GM21423 (cell line): ENCODE measurements around the gene KLF11.
"Not testable (repeated sequence)": the region's sequence is repeated elsewhere in the genome, so short reads cannot be mapped to it uniquely, and the experiment has no call there.

Experiments used
- ATAC-seq: cut with Tn5 transposase; IDR thresholded peaks from one replicate; pipeline ENCODE4 v1.9.1; 2021; ENCODE audit warnings: mild to moderate bottlenecking, moderate library complexity; ENCODE audit not compliant: unreplicated experiment

Gene KLF11

DNA sequence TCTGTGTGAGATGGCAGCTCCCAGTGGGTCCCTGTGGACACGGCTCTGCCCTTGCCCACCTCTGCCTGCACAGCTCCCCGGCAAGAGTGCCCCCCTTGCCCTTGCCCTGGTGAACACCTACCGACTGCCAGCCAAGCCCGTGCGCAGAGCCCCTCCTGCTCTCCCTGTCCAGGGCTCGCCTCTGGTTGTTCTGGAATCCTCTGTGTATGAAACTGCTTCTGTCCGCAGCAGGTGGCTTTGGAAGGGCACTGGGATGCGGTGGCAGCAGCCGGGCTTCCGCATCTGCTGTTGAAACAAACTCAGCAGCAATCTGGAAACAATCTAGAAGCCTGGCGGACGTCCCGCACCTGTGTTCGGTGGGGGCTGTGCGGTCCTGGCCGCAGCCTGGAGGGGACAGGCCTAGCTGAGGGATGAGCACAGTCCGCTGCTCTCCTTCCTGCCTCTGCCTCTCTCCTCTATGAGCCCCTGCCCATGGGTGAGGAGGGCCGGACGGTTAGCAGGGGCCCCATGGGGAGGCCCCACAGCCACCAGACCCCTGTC, 34.0 kb upstream of the KLF11 start:
- no peak for ATAC-seq

DNA sequence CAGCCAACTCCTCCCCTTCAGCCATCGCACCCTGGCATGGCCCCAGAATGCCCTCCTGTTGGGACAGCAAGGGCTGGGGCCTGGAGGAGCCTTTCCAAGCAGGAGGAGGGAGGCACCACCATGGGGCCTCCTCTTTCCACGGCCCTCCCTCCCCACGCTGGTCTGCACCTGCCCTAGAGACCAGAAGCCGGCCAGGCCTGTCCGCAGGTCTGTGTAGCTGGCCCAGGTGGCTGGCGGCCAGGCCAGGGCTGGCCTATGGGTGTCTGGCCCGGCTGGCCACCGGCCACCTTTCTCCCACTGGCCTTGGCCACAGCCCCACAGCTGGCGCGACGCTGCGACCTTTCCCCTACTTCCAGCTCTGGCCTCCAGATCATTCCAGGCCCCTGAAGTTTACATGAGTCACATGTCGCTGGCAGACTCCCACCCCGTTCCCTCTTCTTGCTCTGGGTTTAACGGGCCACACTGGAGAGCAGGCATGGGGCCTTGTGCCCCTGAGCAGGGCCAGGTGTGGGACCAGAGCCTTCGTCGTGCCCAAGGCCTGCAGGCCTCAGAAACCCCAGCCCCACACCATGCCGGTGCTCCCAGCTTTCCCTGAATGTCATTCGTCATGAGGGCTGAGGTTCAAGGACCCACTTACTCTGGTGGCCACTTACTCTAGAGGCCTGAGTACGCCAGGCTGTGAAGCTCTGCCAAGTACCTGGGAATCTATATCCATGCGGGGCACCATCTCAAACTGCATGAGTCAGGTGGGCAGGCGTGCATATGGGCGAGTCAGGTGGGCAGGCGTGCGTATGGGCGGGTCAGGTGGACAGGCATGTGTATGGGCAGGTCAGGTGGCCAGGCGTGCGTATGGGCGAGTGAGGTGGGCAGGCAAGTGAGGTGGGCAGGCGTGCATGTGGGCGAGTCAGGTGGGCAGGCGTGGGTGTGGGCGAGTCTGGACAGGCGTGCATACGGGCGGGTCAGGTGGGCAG, 33.3 kb upstream of the KLF11 start:
- ATAC-seq: no peak

DNA sequence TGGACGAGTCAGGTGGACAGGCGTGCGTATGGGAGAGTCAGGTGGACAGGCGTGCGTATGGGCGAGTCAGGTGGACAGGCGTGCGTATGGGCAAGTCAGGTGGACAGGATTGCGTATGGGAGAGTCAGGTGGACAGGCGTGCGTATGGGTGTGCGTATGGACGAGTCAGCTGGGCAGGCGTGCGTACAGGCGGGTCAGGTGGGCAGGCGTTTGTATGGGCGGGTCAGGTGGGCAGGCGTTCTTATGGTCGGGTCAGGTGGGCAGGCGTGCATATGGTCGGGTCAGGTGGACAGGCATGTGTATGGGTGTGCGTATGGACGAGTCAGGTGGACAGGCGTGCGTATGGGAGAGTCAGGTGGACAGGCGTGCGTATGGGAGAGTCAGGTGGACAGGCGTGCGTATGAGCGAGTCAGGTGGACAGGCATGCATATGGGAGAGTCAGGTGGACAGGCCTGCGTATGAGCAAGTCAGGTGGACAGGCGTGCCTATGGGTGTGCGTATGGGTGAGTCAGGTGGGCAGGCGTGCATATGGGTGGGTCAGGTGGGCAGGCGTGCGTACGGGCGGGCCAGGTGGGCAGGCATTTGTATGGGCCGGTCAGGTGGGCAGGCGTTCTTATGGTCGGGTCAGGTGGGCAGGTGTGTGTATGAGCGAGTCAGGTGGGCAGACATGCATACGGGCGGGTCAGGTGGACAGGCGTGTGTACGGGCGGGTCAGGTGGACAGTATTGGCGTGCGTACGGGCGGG, 32.3 kb upstream of the KLF11 start:
- ATAC-seq: not testable (repeated sequence)

DNA sequence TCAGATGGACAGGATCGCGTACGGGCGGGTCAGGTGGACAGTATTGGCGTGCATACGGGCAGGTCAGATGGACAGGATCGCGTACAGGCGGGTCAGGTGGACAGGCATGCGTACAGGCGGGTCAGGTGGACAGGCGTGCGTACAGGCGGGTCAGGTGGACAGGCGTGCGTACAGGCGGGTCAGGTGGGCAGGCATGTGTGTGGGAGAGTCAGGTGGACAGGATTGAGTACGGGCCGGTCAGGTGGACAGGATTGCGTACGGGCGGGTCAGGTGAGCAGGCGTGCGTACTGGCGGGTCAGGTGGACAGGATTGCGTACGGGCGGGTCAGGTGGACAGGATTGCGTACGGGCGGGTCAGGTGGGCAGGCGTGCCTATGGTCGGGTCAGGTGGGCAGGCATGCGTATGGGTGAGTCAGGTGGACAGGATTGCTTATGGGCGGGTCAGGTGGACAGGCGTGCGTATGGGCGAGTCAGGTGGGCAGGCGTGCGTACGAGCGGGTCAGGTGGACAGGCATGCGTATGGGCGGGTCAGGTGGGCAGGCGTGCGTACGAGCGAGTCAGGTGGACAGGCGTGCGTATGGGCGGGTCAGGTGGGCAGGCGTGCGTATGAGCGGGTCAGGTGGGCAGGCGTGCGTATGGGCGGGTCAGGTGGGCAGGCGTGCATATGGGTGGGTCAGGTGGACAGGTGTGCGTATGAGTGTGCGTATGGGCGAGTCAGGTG, 31.6 kb upstream of the KLF11 start:
- ATAC-seq: not testable (repeated sequence)

DNA sequence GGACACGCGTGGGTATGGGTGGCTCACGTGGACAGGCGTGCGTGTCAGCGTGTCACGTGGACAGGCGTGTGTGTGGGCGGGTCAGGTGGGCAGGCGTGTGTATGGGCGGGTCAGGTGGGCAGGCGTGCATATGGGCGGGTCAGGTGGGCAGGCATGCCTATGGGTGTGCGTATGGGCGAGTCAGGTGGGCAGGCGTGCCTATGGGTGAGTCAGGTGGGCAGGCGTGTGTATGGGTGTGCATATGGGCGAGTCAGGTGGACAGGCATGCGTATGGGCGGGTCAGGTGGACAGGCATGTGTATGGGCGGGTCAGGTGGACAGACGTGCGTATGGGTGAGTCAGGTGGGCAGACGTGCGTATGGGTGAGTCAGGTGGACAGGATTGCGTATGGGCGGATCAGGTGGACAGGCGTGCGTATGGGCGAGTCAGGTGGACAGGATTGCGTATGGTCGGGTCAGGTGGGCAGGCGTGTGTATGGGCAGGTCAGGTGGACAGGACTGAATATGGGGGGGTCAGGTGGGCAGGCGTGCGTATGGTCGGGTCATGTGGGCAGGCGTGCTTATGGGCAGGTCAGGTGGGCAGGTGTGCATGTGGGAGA, 30.9 kb upstream of the KLF11 start:
- not testable (repeated sequence) for ATAC-seq

DNA sequence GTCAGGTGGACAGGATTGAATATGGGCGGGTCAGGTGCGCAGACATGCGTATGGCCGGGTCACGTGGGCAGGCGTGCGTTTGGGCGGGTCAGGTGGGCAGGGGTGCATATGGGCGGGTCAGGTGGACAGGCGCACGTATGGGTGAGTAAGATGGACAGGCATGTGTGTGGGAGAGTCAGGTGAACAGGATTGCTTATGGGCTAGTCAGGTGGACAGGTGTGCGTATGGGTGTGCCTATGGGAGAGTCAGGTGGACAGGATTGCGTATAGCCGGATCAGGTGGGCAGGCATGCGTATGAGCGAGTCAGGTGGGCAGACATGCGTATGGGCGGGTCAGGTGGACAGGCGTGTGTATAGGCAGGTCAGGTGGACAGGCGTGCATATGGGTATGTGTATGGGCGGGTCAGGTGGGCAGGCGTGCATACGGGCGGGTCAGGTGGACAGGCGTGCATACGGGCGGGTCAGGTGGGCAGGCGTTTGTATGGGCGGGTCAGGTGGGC, 30.3 kb upstream of the KLF11 start:
- ATAC-seq: no peak

DNA sequence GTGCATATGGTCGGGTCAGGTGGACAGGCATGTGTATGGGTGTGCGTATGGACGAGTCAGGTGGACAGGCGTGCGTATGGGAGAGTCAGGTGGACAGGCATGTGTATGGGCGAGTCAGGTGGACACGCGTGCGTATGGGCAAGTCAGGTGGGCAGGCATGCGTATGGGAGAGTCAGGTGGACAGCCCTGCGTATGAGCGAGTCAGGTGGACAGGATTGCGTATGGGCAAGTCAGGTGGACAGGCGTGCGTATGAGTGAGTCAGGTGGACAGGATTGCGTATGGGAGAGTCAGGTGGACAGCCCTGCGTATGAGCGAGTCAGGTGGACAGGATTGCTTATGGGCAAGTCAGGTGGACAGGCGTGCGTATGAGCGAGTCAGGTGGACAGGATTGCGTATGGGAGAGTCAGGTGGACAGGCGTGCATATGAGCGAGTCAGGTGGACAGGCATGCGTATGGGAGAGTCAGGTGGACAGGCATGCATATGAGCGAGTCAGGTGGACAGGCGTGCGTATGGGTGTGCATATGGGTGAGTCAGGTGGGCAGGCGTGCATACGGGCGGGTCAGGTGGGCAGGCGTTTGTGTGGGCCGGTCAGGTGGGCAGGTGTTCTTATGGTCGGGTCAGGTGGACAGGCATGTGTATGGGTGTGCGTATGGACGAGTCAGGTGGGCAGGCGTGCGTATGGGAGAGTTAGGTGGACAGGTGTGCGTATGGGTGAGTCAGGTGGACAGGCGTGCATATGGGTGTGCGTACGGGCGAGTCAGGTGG, 29.5 kb upstream of the KLF11 start:
- ATAC-seq: not testable (repeated sequence)

DNA sequence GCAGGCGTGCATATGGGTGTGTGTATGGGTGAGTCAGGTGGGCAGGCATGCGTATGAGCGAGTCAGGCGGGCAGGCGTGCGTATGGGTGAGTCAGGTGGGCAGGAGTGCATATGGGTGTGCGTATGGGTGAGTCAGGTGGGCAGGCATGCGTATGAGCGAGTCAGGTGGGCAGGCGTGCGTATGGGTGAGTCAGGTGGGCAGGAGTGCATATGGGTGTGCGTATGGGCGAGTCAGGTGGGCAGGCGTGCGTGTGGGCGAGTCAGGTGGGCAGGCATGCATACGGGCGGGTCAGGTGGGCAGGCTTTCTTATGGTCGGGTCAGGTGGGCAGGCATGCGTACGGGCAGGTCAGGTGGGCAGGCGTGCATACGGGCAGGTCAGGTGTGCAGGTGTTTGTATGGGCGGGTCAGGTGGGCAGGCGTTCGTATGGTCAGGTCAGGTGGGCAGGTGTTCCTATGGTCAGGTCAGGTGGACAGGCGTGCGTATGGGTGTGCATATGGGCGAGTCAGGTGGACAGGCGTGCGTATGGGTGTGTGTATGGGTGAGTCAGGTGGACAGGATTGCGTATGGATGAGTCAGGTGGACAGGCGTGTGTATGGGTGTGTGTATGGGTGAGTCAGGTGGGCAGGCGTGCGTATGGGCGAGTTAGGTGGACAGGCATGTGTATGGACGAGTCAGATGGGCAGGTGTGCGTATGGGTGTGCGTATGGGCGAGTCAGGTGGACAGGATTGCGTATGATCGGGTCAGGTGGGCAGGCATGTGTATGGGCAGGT, 28.7 kb upstream of the KLF11 start:
- no peak for ATAC-seq

DNA sequence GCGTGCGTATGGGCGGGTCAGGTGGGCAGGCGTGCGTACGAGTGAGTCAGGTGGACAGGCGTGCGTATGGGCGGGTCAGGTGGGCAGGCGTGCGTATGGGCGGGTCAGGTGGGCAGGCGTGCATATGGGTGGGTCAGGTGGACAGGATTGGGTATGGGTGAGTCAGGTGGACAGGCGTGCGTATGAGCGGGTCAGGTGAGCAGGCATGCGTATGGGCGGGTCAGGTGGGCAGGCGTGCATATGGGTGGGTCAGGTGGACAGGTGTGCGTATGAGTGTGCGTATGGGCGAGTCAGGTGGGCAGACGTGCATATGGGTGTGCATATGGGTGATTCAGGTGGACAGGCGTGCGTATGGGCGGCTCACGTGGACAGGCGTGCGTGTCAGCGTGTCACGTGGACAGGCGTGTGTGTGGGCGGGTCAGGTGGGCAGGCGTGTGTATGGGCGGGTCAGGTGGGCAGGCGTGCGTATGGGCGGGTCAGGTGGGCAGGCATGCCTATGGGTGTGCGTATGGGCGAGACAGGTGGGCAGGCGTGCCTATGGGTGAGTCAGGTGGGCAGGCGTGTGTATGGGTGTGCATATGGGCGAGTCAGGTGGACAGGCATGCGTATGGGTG, 27.9 kb upstream of the KLF11 start:
- ATAC-seq: not testable (repeated sequence)

DNA sequence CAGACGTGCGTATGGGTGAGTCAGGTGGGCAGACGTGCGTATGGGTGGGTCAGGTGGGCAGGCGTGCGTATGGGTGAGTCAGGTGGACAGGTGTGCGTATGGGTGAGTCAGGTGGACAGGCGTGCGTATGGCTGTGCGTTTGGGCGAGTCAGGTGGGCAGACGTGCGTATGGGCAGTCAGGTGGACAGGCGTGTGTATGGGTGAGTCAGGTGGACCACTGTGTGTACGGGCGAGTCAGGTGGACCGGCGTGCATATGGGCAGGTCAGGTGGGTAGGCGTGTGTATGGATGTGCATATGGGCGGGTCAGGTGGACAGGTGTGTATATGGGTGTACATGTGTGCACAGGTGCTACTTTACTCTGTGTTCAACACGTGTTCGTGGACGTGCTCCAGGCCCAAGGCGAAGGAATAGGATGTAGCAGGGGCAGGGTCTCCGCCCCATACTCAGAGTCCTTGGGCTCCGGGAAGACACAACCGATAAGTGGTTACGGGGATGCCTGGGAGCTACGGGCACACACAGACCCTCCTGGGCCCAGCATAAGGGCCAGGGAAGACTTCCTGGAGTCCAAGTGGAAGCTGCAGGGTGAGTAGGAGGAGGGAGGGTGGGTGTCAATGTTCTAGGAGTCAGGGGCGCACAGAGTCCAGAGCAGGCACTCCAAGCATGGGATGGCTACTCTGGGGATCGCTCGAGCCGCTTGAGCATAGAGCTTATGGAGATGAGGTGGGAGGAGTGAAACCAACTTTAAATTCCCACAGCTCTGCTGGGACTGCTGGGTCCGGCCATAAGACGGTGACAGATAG, 27.1 kb upstream of the KLF11 start:
- ATAC-seq: no peak

DNA sequence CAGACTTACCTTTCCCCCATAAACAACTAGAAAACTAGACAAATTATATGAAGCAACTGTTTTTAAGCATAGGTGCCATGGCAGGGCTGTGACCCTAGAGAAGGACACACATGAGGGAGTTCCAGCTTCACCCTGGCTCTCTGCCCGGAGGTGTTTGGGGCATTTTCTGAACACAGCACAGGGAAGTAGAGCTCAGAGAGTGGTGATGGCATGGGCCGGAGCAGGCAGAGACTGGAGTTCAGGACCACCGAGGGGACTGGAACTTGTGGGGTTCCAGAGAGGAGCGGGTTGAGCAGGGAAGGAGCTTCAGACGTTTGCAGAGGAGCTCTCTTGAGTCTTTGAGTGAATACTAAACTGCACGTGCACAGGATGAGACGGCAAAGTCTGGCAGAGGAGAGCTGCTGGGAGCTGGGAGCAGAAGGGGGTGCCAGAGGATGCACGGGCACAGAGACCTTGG, 26.5 kb upstream of the KLF11 start:
- no peak for ATAC-seq

DNA sequence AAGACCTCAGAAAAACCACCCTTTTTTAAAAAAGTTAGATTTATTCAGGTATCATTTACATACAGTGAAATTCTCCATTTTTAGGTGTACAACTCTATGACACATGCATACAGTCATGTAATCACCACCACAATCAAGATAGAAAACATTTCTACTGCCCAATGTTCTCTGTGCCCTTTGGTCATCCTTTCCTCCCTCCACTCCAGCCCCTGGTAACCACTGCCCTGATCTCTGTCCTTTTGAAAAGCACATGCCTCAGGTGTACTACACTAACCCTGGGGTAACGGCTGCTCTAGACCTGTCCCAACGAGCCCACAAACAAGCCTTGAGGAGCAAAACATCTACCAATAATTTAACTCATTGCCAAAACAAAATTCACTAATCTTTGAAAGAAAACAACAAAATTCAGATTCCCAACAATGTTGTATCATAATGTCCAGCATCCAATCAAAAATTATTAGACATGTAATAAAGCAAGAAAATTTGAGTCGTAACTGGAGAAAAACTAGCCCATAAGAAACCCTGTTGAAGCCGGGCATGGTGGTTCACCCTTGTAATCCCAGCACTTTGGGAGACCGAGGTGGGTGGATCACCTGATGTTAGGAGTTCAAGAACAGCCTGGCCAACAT, 25.9 kb upstream of the KLF11 start:
- ATAC-seq: no peak

DNA sequence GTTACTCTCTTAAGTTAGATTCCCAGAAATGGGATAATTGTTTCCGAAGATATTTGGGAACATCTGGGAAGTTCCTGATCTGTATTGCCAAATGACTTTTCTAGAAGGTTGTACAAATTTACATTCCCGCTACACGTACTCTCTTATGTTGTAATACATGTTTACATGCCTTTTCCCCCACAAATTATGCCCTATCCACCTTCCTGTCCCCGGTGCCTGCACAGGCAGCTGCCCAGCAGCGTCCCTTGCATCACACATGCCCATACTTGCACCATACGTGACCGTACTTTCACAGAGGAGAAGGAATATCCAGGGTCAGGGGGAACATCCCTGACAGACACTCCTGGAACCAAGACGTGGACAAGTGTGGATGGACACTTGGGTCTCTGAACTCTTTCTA, 24.2 kb upstream of the KLF11 start:
- no peak for ATAC-seq

DNA sequence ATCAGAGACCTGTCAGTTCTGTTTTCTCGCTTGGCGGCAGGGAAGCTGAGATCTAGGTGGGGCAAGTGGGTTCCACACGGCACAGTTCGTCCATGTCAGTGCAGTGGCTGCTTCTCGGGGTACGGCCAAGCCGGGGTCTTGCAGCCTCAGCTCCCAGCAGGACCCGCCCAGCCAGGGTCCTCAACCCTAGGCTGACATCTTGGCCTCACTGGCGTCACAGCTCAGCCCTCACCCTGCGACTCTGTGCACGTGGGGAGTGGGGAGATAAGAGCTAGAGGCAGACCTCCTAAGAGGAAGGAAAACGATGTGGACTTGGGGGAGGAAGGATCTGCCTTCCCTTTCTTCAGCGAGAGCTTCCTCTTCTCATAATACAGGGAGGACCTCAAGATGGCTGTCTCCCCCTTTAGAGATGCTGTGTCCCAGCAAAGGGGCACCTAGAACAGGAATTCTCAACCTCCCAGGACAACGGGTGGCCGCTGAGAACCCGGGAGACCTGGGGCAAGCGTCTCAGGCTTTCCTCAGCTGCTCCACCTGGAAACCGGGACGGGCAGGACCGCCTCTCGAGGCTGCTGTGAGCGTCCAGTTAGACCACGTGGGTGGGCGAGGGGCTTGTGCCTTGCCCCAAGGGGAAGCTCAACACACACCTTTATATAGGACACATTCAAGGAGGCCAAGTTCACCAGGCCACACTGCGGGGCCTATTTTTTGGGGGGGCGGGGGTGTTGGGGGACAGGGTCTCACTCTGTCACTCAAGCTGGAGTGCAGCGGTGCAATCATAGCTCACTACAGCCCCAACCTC, 23.5 kb upstream of the KLF11 start:
- ATAC-seq: no peak

DNA sequence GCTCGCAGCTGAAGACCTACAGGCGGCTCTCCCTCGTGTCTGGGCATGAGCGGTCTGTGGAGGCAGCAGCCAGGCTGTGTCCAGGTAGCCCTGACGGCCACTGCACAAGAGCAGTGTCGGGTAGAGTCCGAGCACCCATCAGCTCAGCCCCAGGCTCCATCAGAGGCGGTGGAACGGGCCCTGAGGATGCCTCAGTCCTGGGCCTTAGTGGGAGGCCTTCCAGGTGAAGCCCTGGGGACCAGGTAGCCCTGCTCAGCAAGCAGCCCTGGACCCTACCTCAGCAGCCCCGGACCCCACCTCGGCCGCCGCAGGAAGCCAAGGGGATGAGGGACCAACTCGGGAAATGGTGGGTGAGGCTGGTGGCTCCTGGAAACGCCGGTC, 21.3 kb upstream of the KLF11 start:
- ATAC-seq: no peak

DNA sequence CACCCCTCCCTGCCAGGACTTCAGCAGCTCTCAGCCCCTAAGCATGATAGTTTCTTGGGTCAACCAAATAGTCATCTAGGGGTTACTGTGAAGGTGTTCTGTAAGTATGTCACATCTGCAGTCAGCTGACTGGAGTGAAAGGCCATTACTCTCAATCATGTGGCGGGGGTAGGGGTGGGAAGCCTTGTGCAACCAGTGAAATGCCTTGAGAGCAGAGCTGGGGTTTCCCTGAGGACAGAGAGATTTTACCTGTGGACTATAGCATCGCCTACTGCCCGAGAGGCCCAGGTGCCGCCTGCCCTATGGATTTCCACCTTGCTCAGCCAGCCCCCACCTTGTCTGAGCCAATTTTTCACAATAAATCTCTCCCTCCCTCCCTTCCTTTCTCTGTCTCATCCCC, 20.9 kb upstream of the KLF11 start:
- ATAC-seq: no peak
